ENCODE data around the gene BDKRB1.

GRCh38 chr14:96309133-96309895, 53.3 kb downstream of the BDKRB1 start:
- TF ChIP-seq POLR2AphosphoS5 (IDR thresholded peaks at IDR 0.05; ENCODE audit: low read depth, low read length): no peak
- no peak for TF ChIP-seq TAF1 (IDR thresholded peaks at IDR 0.05; ENCODE audit: low read depth, low read length)
- TF ChIP-seq POLR2A (IDR thresholded peaks at IDR 0.05; ENCODE audit: low read depth, low read length): no peak
- TF ChIP-seq SPI1 (IDR thresholded peaks at IDR 0.05; ENCODE audit: low read depth, low read length): no peak

Data from GM12891 (cell line).